IPS-NIHi7 (cell line): ENCODE measurements around the gene SLC39A11.
"Not testable (repeated sequence)": the region's sequence is repeated elsewhere in the genome, so short reads cannot be mapped to it uniquely, and the experiment has no call there.

Experiments
- DNase-seq: peaks from one replicate; pipeline ENCODE4 v3.0.0; 2012; ENCODE audit warnings: mixed read lengths; ENCODE audit errors: extremely low spot score

Gene SLC39A11

GRCh38 chr17:73011016-73011486 is 81.4 kb downstream of the SLC39A11 start:
- DNase-seq, result no peak

- DNase-seq, result no peak
Observed at GRCh38 chr17:73010414-73010813, 82.1 kb downstream of the SLC39A11 start.

- no peak for DNase-seq
Observed at GRCh38 chr17:73007407-73007806, 85.1 kb downstream of the SLC39A11 start.

GRCh38 chr17:73005360-73005759 is 87.1 kb downstream of the SLC39A11 start:
- DNase-seq, result no peak

- peak; percentile 39 for DNase-seq
Observed at GRCh38 chr17:73003487-73003886, 89.0 kb downstream of the SLC39A11 start.

- DNase-seq, result no peak
Observed at GRCh38 chr17:73000832-73001231, 91.7 kb downstream of the SLC39A11 start.

GRCh38 chr17:72999474-72999873 is 93.0 kb downstream of the SLC39A11 start:
- not testable (repeated sequence) for DNase-seq

- no peak for DNase-seq
Observed at GRCh38 chr17:72998343-72998742, 94.1 kb downstream of the SLC39A11 start.

- DNase-seq, result no peak
Observed at GRCh38 chr17:72997559-72997958, 94.9 kb downstream of the SLC39A11 start.

- no peak for DNase-seq
Observed at GRCh38 chr17:72996791-72997190, 95.7 kb downstream of the SLC39A11 start.

GRCh38 chr17:72995008-72995656 is 97.4 kb downstream of the SLC39A11 start:
- no peak for DNase-seq

- not testable (repeated sequence) for DNase-seq
Observed at GRCh38 chr17:72992783-72993467, 99.6 kb downstream of the SLC39A11 start.

- no peak for DNase-seq
Observed at GRCh38 chr17:72991651-72992050, 100.8 kb downstream of the SLC39A11 start.

- DNase-seq, result no peak
Observed at GRCh38 chr17:72989074-72989610, 103.3 kb downstream of the SLC39A11 start.

GRCh38 chr17:72988451-72988850 is 104.0 kb downstream of the SLC39A11 start:
- no peak for DNase-seq

- no peak for DNase-seq
Observed at GRCh38 chr17:72987166-72987565, 105.3 kb downstream of the SLC39A11 start.

GRCh38 chr17:72985882-72986720 is 106.4 kb downstream of the SLC39A11 start:
- DNase-seq, result peak; percentile 95

- DNase-seq, result no peak
Observed at GRCh38 chr17:72984926-72985325, 107.6 kb downstream of the SLC39A11 start.

- no peak for DNase-seq
Observed at GRCh38 chr17:72984145-72984925, 108.2 kb downstream of the SLC39A11 start.

- DNase-seq, result no peak
Observed at GRCh38 chr17:72982680-72983079, 109.8 kb downstream of the SLC39A11 start.

- DNase-seq, result no peak
Observed at GRCh38 chr17:72978593-72979218, 113.8 kb downstream of the SLC39A11 start.
